HG03342 (cell line): ENCODE data around the gene MTCP1.

Source experiments
- ATAC-seq: cut with Tn5 transposase; IDR thresholded peaks from one replicate; pipeline ENCODE4 v1.9.1; 2021; ENCODE audit warnings: mild to moderate bottlenecking, moderate library complexity; ENCODE audit not compliant: unreplicated experiment

The MTCP1 gene

GRCh38 chrX:155054255-155054654 lies 16.7 kb downstream of the MTCP1 start:
- ATAC-seq, result no peak

GRCh38 chrX:155053656-155054055 lies 17.3 kb downstream of the MTCP1 start:
- no peak for ATAC-seq

GRCh38 chrX:155052738-155053498 lies 18.0 kb downstream of the MTCP1 start:
- ATAC-seq, result no peak

GRCh38 chrX:155048977-155049619 lies 21.8 kb downstream of the MTCP1 start:
- peak; percentile 58 for ATAC-seq

GRCh38 chrX:155046811-155047528 lies 24.0 kb downstream of the MTCP1 start:
- ATAC-seq, result no peak

- ATAC-seq, result no peak
Observed at GRCh38 chrX:155046129-155046810, 24.7 kb downstream of the MTCP1 start.

GRCh38 chrX:155035688-155036087 lies 35.2 kb downstream of the MTCP1 start:
- ATAC-seq, result no peak

- no peak for ATAC-seq
Observed at GRCh38 chrX:155031657-155032056, 39.3 kb downstream of the MTCP1 start.

- ATAC-seq, result no peak
Observed at GRCh38 chrX:155028877-155029291, 42.1 kb downstream of the MTCP1 start.

- ATAC-seq, result no peak
Observed at GRCh38 chrX:155028129-155028528, 42.8 kb downstream of the MTCP1 start.

GRCh38 chrX:155027509-155028066 lies 43.3 kb downstream of the MTCP1 start:
- ATAC-seq, result no peak

GRCh38 chrX:155026727-155027508 lies 44.0 kb downstream of the MTCP1 start, which contains the start of gene FUNDC2:
Gene FUNDC2 (plus strand): TSS chrX:155026844. CDS start chrX:155026939, 95 bp downstream.
- ATAC-seq, result peak; percentile 89

- no peak for ATAC-seq
Observed at GRCh38 chrX:155026420-155026726, 44.6 kb downstream of the MTCP1 start.

- ATAC-seq, result no peak
Observed at GRCh38 chrX:155023907-155024833, 46.8 kb downstream of the MTCP1 start.

GRCh38 chrX:155022585-155022984 lies 48.4 kb downstream of the MTCP1 start, which contains the start of gene F8:
Gene F8 (minus strand): TSS chrX:155022723. CDS start chrX:155022552, 171 bp downstream.
- no peak for ATAC-seq

GRCh38 chrX:155020591-155020990 lies 50.3 kb downstream of the MTCP1 start:
- ATAC-seq, result no peak
